AG04450 (cell line): ENCODE data around the gene TULP1. TPM values are rescaled to one million over a fixed set of nuclear protein-coding genes. Genes with fewer than 3 reads are reported as not detected.

Source experiments
- CTCF ChIA-PET: fragments of 300-600, 350-600 bp; formaldehyde crosslinking; extraction: SDS; loops from one replicate; lab custom pipeline; 2022; ENCODE audit warnings: antibody characterized with exemption, inconsistent platforms; lab: Charles Lee
- POLR2A ChIA-PET: fragments of 350-600 bp; formaldehyde crosslinking; extraction: SDS; loops from one replicate; lab custom pipeline; 2021; ENCODE audit warnings: antibody characterized with exemption, inconsistent platforms; lab: Yijun Ruan, JAX
- DNase-seq: peaks from one replicate; pipeline ENCODE4 v3.0.0-alpha.2; 2011; ENCODE audit warnings: low read depth, low spot score
- H3K27ac ChIP-seq: one replicate; pipeline ENCODE4 v1.5.1; 2012; ENCODE audit warnings: low read depth, low read length, control low read depth
- H3K27me3 ChIP-seq: one replicate; pipeline ENCODE4 v1.6.0; 2012; ENCODE audit warnings: low read length; ENCODE audit not compliant: control insufficient read depth, insufficient read depth
- H3K4me3 ChIP-seq: 2 replicates; pipeline ENCODE4 v1.5.1; 2011; ENCODE audit warnings: mild to moderate bottlenecking, low read depth, low read length, control low read depth
- H3K9me3 ChIP-seq: 2 replicates; pipeline ENCODE4 v1.5.1; 2012; ENCODE audit warnings: low read length; ENCODE audit not compliant: control insufficient read depth, insufficient read depth
- polyA plus RNA-seq: library from polyadenylated mRNA; depleted of rRNA; stranded (reverse); fragments of >200 nt; gene quantifications from 2 replicates; pipeline ENCODE4 v1.2.3, GENCODE V29; 2011
- TF ChIP-seq, protein P1 (sequence below): IDR thresholded peaks from 2 replicates; pipeline ENCODE4 v1.5.1; 2011; ENCODE audit warnings: low read depth, low read length, control low read depth, inconsistent platforms

Gene TULP1
- polyA plus RNA-seq, 1 experiment: not detected

DNA sequence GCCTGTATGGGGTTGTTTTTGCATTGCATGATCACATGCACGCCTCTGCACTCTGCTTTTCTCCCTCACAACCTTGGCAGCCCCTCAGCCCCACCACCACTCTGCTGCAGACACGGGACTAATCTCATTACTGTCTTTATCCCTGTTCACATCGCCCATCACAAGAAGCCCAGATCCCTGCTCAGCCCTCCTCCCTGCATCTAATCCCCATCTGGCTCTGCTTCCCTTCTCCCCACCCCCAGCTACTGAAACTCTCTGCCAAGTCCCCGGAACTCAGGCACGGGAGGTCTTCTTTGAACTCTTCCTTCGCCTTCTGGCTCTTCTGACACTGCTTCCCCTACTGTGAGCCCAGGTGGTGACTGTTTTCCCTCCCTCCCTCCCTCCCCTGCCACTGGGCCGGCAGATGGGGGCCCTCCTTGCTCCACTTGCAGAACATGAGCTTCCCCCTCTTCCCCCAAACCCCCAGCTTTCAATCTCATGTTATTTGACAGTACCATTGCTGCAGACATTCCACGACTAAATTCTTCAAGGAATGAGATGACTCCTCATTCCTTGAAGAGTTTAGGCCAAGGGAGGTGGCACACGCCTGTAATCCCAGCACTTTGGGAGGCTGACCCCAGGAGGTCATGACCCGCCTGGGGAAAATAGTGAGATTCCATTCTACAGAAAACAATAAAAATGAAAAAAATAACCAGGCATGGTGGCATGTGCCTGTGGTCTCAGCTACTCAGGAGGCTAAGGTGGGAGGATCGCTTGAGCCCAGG is 21.9 kb upstream of the TULP1 start:
- H3K27me3 ChIP-seq: peaks cover 20% of the 10 kb centered on the region
- TF ChIP-seq, protein P1, sequence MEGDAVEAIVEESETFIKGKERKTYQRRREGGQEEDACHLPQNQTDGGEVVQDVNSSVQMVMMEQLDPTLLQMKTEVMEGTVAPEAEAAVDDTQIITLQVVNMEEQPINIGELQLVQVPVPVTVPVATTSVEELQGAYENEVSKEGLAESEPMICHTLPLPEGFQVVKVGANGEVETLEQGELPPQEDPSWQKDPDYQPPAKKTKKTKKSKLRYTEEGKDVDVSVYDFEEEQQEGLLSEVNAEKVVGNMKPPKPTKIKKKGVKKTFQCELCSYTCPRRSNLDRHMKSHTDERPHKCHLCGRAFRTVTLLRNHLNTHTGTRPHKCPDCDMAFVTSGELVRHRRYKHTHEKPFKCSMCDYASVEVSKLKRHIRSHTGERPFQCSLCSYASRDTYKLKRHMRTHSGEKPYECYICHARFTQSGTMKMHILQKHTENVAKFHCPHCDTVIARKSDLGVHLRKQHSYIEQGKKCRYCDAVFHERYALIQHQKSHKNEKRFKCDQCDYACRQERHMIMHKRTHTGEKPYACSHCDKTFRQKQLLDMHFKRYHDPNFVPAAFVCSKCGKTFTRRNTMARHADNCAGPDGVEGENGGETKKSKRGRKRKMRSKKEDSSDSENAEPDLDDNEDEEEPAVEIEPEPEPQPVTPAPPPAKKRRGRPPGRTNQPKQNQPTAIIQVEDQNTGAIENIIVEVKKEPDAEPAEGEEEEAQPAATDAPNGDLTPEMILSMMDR: no peak
- no peak for DNase-seq
- no peaks in the 10 kb centered on the region for H3K9me3 ChIP-seq
- H3K4me3 ChIP-seq: no peak overlapping the region
- POLR2A ChIA-PET: no interaction called here
- CTCF ChIA-PET: interaction anchor here (0.6 to 5.0 kb wide), 4 partner anchors 12 to 202 kb away, joined by 4 to 43 read pairs (median 11); partner anchors contain the start of gene ARMC12
- no peak overlapping the region for H3K27ac ChIP-seq

DNA sequence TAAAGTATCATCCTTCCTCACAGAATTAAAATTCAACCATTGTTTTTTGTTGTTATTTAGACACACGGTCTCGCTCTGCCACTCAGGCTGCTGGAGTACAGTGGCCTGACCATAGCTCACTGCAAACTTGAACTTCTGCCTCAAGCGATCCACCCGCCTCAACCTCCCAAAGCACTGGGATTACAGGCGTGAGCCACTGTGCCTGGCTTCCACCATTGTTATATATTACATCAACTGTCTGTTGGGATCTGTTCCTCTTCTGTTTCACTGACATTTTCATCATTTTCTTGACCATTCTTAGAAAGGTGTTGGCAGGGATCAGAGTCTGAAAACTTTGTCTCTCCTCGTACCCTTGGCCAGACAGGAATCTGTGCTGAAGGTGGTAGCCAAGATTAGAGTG is 21.3 kb upstream of the TULP1 start:
- ChIA-PET POLR2A (no interaction called here), CTCF (interaction anchor here (2.2 to 5.0 kb wide), 3 partner anchors 11 to 203 kb away, joined by 6 to 43 read pairs (median 16); partner anchors contain the start of gene ARMC12)
- H3K27ac ChIP-seq: no peak overlapping the region
- H3K27me3 ChIP-seq: peaks cover 18% of the 10 kb centered on the region
- TF ChIP-seq, protein P1: no peak
- DNase-seq: no peak
- H3K4me3 ChIP-seq: no peak overlapping the region
- H3K9me3 ChIP-seq: no peaks in the 10 kb centered on the region

DNA sequence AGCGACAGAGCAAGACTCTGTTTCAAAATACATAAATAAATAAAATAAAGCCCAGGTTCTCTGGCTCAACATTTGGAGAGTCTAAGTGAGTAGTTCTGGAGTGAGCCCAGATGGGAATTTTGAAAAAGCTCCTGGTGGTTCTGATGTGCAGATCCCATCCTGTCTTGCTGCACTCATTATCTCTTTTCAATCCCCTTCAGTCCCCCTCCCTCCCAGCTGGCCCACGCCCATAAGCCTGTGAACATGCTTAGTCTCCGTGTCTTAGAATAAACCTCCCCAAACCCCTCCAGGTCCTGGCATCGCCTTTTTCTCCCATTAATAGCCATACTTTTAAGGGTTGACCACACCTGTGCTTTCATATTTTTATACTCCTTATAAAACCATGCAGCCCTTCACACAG is 19.4 kb upstream of the TULP1 start:
- ChIA-PET CTCF (interaction anchor here (3.2 to 5.0 kb wide), 2 partner anchors 9 to 205 kb away, joined by 16 to 43 read pairs; partner anchors contain the start of gene ARMC12), POLR2A (no interaction called here)
- TF ChIP-seq, protein P1: no peak
- Histone ChIP-seq H3K9me3 (no peaks in the 10 kb centered on the region), H3K4me3 (no peak overlapping the region), H3K27ac (no peak overlapping the region), H3K27me3 (peaks cover 20% of the 10 kb centered on the region)
- no peak for DNase-seq

DNA sequence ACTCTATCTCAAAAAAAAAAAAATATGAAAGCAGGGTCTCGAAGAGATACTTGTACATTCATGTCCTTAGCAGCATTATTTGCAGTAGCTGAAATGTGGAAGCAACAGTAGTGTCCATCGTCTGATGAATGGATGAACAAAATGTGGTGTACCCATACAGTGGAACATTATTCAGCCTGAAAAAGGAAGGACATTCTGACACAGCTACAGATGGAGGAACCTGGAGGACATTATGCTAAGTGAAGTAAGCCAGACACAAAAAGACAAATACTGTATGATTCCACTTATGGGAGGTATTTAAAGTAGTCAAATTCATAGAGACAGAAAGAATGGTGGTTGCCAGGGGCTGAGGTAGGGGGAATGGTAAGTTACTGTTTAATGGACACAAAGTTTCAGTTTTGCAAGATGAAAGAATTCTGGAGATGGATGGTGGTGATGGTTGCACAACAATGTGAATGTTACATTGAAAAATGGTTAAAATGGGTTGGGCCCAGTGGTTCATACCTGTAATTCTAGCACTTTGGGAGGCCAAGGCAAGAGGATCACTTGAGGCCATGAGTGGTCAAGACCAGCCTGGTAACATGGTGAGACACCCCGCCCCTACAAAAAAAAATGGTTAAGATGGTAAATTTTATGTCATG is 11.8 kb upstream of the TULP1 start:
- Histone ChIP-seq H3K27ac (no peak overlapping the region), H3K4me3 (no peak overlapping the region), H3K27me3 (peaks cover 7% of the 10 kb centered on the region), H3K9me3 (no peaks in the 10 kb centered on the region)
- ChIA-PET CTCF (interaction anchor here (0.7 to 5.5 kb wide), 3 partner anchors 156 to 215 kb away, joined by 4 to 143 read pairs (median 10); partner anchors contain the start of gene ARMC12), POLR2A (no interaction called here)
- no peak for DNase-seq
- TF ChIP-seq, protein P1: no peak
